ENCODE results near the gene KRT14. TPM values are rescaled to one million over a fixed set of nuclear protein-coding genes. Genes with fewer than 3 reads are reported as not detected.
"Not testable (repeated sequence)": the region's sequence is repeated elsewhere in the genome, so short reads cannot be mapped to it uniquely, and the experiment has no call there.

Gene KRT14
- total RNA-seq, 3 donors from 2014 or later (not counting 1 experiment from before 2014, with no cell fraction given): not detected

- no peaks in the 10 kb centered on the region for H3K36me3 Mint-ChIP-seq
- H3K9me3 Mint-ChIP-seq: no peaks in the 10 kb centered on the region
- no peak overlapping the region for H3K4me3 ChIP-seq (ENCODE audit: low read length)
- no peaks in the 10 kb centered on the region for H3K27me3 ChIP-seq (ENCODE audit: control insufficient read depth, insufficient read depth, low read length)
- H3K9me3 ChIP-seq (ENCODE audit: control insufficient read depth, insufficient read depth, low read length): no peaks in the 10 kb centered on the region
- intact Hi-C loops (cut with micrococcal nuclease): no loop called here
- no peak overlapping the region for H3K27ac ChIP-seq (ENCODE audit: low read length)
- no peak overlapping the region for H3K4me3 Mint-ChIP-seq
- no peaks in the 10 kb centered on the region for H3K4me1 ChIP-seq (ENCODE audit: control insufficient read depth, insufficient read depth, low read length)
- no peak for DNase-seq
- TF ChIP-seq CTCF (IDR thresholded peaks at IDR 0.05): no peak
- ATAC-seq: no peak
- H3K27me3 Mint-ChIP-seq (ENCODE audit: low read depth in 2 of 2): no peaks in the 10 kb centered on the region
- no peaks in the 10 kb centered on the region for H3K36me3 ChIP-seq (ENCODE audit: control insufficient read depth, insufficient read depth, low read length)
- WGBS (ENCODE audit: insufficient coverage): 61% methylated on average over 13 of the region's 13 CpGs
- no peaks in the 10 kb centered on the region for H3K4me1 Mint-ChIP-seq
- H3K27ac Mint-ChIP-seq: no peak overlapping the region
These were observed 31.8 kb upstream of the KRT14 start for GRCh38 chr17:41618341-41619035.

- no peak overlapping the region for H3K4me3 ChIP-seq (ENCODE audit: low read length)
- 79% methylated on average over 11 of the region's 11 CpGs for WGBS (ENCODE audit: insufficient coverage)
These were observed 31.0 kb upstream of the KRT14 start for GRCh38 chr17:41617698-41618097.

GRCh38 chr17:41617136-41617535, 30.4 kb upstream of the KRT14 start:
- H3K27me3 ChIP-seq (ENCODE audit: control insufficient read depth, insufficient read depth, low read length): no peaks in the 10 kb centered on the region
- no peak overlapping the region for H3K4me3 ChIP-seq (ENCODE audit: low read length)
- no peak for TF ChIP-seq CTCF (IDR thresholded peaks at IDR 0.05)
- Mint-ChIP-seq H3K4me1 (no peaks in the 10 kb centered on the region), H3K9me3 (no peaks in the 10 kb centered on the region), H3K4me3 (no peak overlapping the region), H3K27me3 (ENCODE audit: low read depth in 2 of 2) (no peaks in the 10 kb centered on the region), H3K36me3 (no peaks in the 10 kb centered on the region), H3K27ac (no peak overlapping the region)
- H3K36me3 ChIP-seq (ENCODE audit: control insufficient read depth, insufficient read depth, low read length): no peaks in the 10 kb centered on the region
- intact Hi-C loops (cut with micrococcal nuclease): no loop called here
- 86% methylated on average over 2 of the region's 3 CpGs for WGBS (ENCODE audit: insufficient coverage)
- H3K9me3 ChIP-seq (ENCODE audit: control insufficient read depth, insufficient read depth, low read length): no peaks in the 10 kb centered on the region
- no peak overlapping the region for H3K27ac ChIP-seq (ENCODE audit: low read length)
- ATAC-seq (no peak), DNase-seq (no peak)
- H3K4me1 ChIP-seq (ENCODE audit: control insufficient read depth, insufficient read depth, low read length): no peaks in the 10 kb centered on the region

More at GRCh38 chr17:41617698-41618097, 31.0 kb upstream of the KRT14 start:
- H3K9me3 ChIP-seq (ENCODE audit: control insufficient read depth, insufficient read depth, low read length): no peaks in the 10 kb centered on the region
- DNase-seq: no peak
- intact Hi-C loops (cut with micrococcal nuclease): no loop called here
- Mint-ChIP-seq H3K27ac (no peak overlapping the region), H3K9me3 (no peaks in the 10 kb centered on the region), H3K36me3 (no peaks in the 10 kb centered on the region), H3K27me3 (ENCODE audit: low read depth in 2 of 2) (no peaks in the 10 kb centered on the region), H3K4me1 (no peaks in the 10 kb centered on the region), H3K4me3 (no peak overlapping the region)
- no peak for TF ChIP-seq CTCF (IDR thresholded peaks at IDR 0.05)
- no peaks in the 10 kb centered on the region for H3K27me3 ChIP-seq (ENCODE audit: control insufficient read depth, insufficient read depth, low read length)
- H3K36me3 ChIP-seq (ENCODE audit: control insufficient read depth, insufficient read depth, low read length): no peaks in the 10 kb centered on the region
- no peak overlapping the region for H3K27ac ChIP-seq (ENCODE audit: low read length)
- H3K4me1 ChIP-seq (ENCODE audit: control insufficient read depth, insufficient read depth, low read length): no peaks in the 10 kb centered on the region
- no peak for ATAC-seq

- 61% methylated on average over 4 of the region's 4 CpGs for WGBS (ENCODE audit: insufficient coverage)
- H3K27me3 ChIP-seq (ENCODE audit: control insufficient read depth, insufficient read depth, low read length); DNase-seq; ATAC-seq; H3K36me3 Mint-ChIP-seq; H3K27ac Mint-ChIP-seq; H3K4me1 ChIP-seq (ENCODE audit: control insufficient read depth, insufficient read depth, low read length); H3K9me3 Mint-ChIP-seq; H3K27me3 Mint-ChIP-seq (ENCODE audit: low read depth in 2 of 2); H3K4me3 Mint-ChIP-seq; H3K4me3 ChIP-seq (ENCODE audit: low read length); H3K27ac ChIP-seq (ENCODE audit: low read length); H3K4me1 Mint-ChIP-seq; intact Hi-C loops (cut with micrococcal nuclease); H3K36me3 ChIP-seq (ENCODE audit: control insufficient read depth, insufficient read depth, low read length); H3K9me3 ChIP-seq (ENCODE audit: control insufficient read depth, insufficient read depth, low read length): not testable (repeated sequence)
These were observed 29.8 kb upstream of the KRT14 start for GRCh38 chr17:41616486-41616885.

Measured in natural killer cell (primary cell).